ENCODE measurements around the gene KBTBD12.

DNA sequence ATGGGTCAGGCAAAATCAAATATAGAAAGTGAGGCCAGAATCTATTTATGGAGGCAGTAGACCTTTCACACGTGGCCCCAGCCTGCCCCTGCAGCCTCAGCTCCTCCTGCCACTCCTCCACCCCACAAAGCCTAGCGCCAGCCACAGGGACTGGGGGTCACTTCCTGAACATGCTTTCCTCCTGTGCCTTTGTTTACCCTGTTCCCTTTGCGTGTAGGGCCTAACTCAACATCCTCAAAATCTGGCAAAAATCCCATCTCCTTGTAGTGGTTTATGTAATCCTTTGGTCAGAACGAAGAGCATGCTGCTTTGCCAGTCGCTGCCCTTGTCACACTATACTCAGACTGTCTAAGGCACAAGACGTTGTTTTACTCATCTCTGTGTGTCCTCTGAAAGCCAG lies 39.6 kb downstream of the KBTBD12 start:
- TF ChIP-seq EZH2 (IDR thresholded peaks at IDR 0.05) = no peak
- TF ChIP-seq POLR2AphosphoS5 (IDR thresholded peaks at IDR 0.05; ENCODE audit: borderline replicate concordance, low read depth, low read length) = no peak
